H4 (cell line): ENCODE data around the gene EXOSC5. TPM values are rescaled to one million over a fixed set of nuclear protein-coding genes. Genes with fewer than 3 reads are reported as not detected.
A peak's percentile ranks its signal among the peaks of the same experiment; 100 is the strongest.

ENCODE experiments used
- DNase-seq: peaks from one replicate; pipeline ENCODE4 v3.0.0-alpha.2; 2015; ENCODE audit warnings: low spot score
- total RNA-seq: library from RNA; depleted of rRNA; stranded (reverse); fragments of >200 nt; shearing (Covaris generic); gene quantifications from 2 replicates; pipeline ENCODE4 v1.2.3, GENCODE V29; 2014

Gene EXOSC5
- total RNA-seq, 1 experiment from 2014 or later, result 28.5 TPM

- no peak for DNase-seq
Measured at GRCh38 chr19:41369769-41370168, 27.4 kb downstream of the EXOSC5 start.

GRCh38 chr19:41367848-41368301, 29.3 kb downstream of the EXOSC5 start:
- DNase-seq, result peak; percentile 64

- no peak for DNase-seq
Measured at GRCh38 chr19:41366089-41366488, 31.1 kb downstream of the EXOSC5 start.

GRCh38 chr19:41364524-41365391, 32.4 kb downstream of the EXOSC5 start:
- no peak for DNase-seq

GRCh38 chr19:41363753-41364523, 33.2 kb downstream of the EXOSC5 start, which contains the start of gene B9D2:
Gene B9D2, minus strand, starts transcription at chr19:41364149. Its CDS starts 630 bp downstream, at chr19:41363519.
- peak; percentile 98 for DNase-seq

GRCh38 chr19:41363371-41363752, 33.8 kb downstream of the EXOSC5 start:
- DNase-seq, result no peak

GRCh38 chr19:41362143-41362847, 34.9 kb downstream of the EXOSC5 start:
- DNase-seq, result no peak

- DNase-seq, result no peak
Measured at GRCh38 chr19:41359741-41360140, 37.4 kb downstream of the EXOSC5 start.

GRCh38 chr19:41357746-41358145, 39.4 kb downstream of the EXOSC5 start:
- DNase-seq, result no peak

GRCh38 chr19:41356984-41357739, 40.0 kb downstream of the EXOSC5 start:
- no peak for DNase-seq

- no peak for DNase-seq
Measured at GRCh38 chr19:41355802-41356201, 41.4 kb downstream of the EXOSC5 start.

GRCh38 chr19:41355035-41355434, 42.1 kb downstream of the EXOSC5 start:
- no peak for DNase-seq

- no peak for DNase-seq
Measured at GRCh38 chr19:41354343-41354953, 42.7 kb downstream of the EXOSC5 start.

- DNase-seq, result peak; percentile 80
Measured at GRCh38 chr19:41353466-41354342, 43.5 kb downstream of the EXOSC5 start, which contains the start of gene TGFB1. Gene TGFB1, minus strand, starts transcription at chr19:41353922. Its CDS starts 878 bp downstream, at chr19:41353044.

- DNase-seq, result no peak
Measured at GRCh38 chr19:41352609-41353465, 44.3 kb downstream of the EXOSC5 start.

- DNase-seq, result no peak
Measured at GRCh38 chr19:41352279-41352608, 44.9 kb downstream of the EXOSC5 start.

- DNase-seq, result no peak
Measured at GRCh38 chr19:41351339-41352245, 45.6 kb downstream of the EXOSC5 start.
